K562 (cell line): ENCODE data around the gene CLTA. TPM values are rescaled to one million over a fixed set of nuclear protein-coding genes. Genes with fewer than 3 reads are reported as not detected.

Experiments used
- EP300 ChIP-seq: IDR thresholded peaks from 2 replicates; pipeline ENCODE4 v1.6.1; 2012; ENCODE audit warnings: low read length, improper control_type of control experiment
- EWSR1 ChIP-seq: fragments of 450-650 bp; IDR thresholded peaks from 2 replicates; pipeline ENCODE4 v1.6.1; 2018; ENCODE audit warnings: borderline replicate concordance, mild to moderate bottlenecking, low read depth, moderate library complexity; ENCODE audit not compliant: partially characterized antibody
- NCOR1 ChIP-seq: fragments of 450-650 bp; IDR thresholded peaks from 2 replicates; pipeline ENCODE4 v1.6.1; 2016; ENCODE audit warnings: mild to moderate bottlenecking, moderate library complexity
- TBP ChIP-seq: optimal IDR thresholded peaks from 2 replicates; pipeline ENCODE3; 2011; ENCODE audit warnings: low read depth, low read length, improper control_type of control experiment
- TEAD4 ChIP-seq, 2 experiments: sonication (generic) in 1 of 2; formaldehyde crosslinking in 1 of 2; IDR thresholded peaks; 2 replicates each; pipeline versions ENCODE4 v1.6.1 to v1.8.0; 2012 to 2022; ENCODE audit warnings: borderline replicate concordance in 1 of 2, inconsistent platforms in 1 of 2, low read length in 1 of 2, mild to moderate bottlenecking in 1 of 2, missing genetic modification reagents in 1 of 2
- ZNF280B ChIP-seq: fragments of 250-450 bp; sonication (Bioruptor Pico); IDR thresholded peaks from 2 replicates; pipeline ENCODE4 v1.5.1; 2021; ENCODE audit warnings: mild to moderate bottlenecking
- polyA plus RNA-seq, 8 experiments: library from polyadenylated mRNA; depleted of rRNA in 4 of 8; stranded (reverse) in 5 of 8; unstranded in 3 of 8; fragments of >200 nt; fragmentation: Nextera tagmentation in 2 of 8; fragmentation: Illumina TruSeq in 1 of 8; extraction: Ambion mirVana in 2 of 8; extraction: Trizol in 1 of 8; gene quantifications; 2 replicates each; pipeline versions ENCODE4 v1.2.1 to v1.2.3, GENCODE V29; 2011 to 2014; ENCODE audit warnings: inconsistent platforms in 1 of 8, missing spikeins in 1 of 8
- total RNA-seq, 7 experiments: library from RNA; depleted of rRNA in 6 of 7; stranded (reverse); fragments of >200 nt in 6 of 7; fragmentation: Illumina TruSeq in 2 of 7; extraction: Trizol in 2 of 7; gene quantifications; 2 replicates each; pipeline versions ENCODE4 v1.2.1 to v1.2.3, GENCODE V29; 2011 to 2021; ENCODE audit warnings: low replicate concordance in 1 of 7
- TF ChIP-seq, protein P1 (sequence below): IDR thresholded peaks from 3 replicates; pipeline ENCODE4 v1.6.1; 2011; ENCODE audit warnings: borderline replicate concordance, mild to moderate bottlenecking; ENCODE audit not compliant: insufficient read length, insufficient read depth
- TF ChIP-seq, protein P2 (sequence below): sonication (generic); formaldehyde crosslinking; IDR thresholded peaks from 2 replicates; pipeline ENCODE4 v1.8.0; 2022; ENCODE audit warnings: mild to moderate bottlenecking, missing genetic modification reagents, borderline replicate concordance
- TF ChIP-seq, protein P3 (sequence below): fragments of 450-650 bp; IDR thresholded peaks from 2 replicates; pipeline ENCODE4 v1.6.1; 2016; ENCODE audit warnings: mild to moderate bottlenecking
- TF ChIP-seq, protein P4 (sequence below): sonication (generic); formaldehyde crosslinking; IDR thresholded peaks from 2 replicates; pipeline ENCODE4 v1.8.0; 2023; ENCODE audit warnings: missing genetic modification reagents, mild to moderate bottlenecking, borderline replicate concordance
- TF ChIP-seq, protein P5 (sequence below): sonication (generic); formaldehyde crosslinking; IDR thresholded peaks from 2 replicates; pipeline ENCODE4 v1.8.0; 2022; ENCODE audit warnings: mild to moderate bottlenecking, missing genetic modification reagents

Gene CLTA
- total and polyA plus RNA-seq, 9 of the 15 experiments (the other 6 are each of a cell fraction or from before 2014, with no cell fraction given), result 37.8 to 219 (median 144) TPM

DNA sequence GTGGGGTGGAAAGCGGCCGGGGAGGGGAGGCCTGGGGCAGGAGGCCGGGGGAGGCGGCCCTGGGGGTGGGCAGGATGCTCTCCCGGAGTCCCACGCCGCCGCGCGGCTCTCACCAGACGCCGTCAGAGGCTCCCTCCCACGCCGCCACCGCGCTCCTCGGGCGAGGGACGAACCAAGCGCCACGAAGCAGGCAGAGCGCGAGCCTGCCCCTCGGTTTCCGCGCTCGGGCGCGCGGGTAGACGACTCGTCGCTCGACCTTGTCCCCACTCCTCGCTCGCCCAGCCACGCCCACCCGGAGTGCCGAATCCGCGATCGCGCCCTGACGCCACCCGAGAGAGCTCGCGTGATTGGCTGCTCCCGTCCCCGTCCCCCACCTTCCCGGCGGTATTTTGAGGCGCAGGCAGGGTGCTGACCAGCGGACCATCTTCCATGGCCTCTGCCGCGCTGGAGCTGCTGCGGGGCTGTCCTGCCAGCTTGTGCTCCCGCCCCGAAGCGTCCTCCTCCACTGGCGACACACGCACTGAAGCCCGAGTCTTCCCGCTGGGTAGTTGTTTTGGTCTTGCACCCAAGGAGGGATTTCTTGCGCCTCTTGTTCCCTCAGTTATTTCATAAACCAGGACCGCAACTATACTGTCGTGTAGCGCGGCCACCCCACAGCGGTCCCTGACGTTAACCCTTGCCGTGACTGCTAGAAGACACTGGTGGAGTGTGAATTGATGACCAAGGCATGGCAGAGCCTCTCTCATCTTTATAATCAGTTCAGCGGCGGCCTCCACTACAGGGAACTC, 67.7 kb downstream of the CLTA start, which contains the start of gene GNE (continued):
- TF ChIP-seq, protein P1, sequence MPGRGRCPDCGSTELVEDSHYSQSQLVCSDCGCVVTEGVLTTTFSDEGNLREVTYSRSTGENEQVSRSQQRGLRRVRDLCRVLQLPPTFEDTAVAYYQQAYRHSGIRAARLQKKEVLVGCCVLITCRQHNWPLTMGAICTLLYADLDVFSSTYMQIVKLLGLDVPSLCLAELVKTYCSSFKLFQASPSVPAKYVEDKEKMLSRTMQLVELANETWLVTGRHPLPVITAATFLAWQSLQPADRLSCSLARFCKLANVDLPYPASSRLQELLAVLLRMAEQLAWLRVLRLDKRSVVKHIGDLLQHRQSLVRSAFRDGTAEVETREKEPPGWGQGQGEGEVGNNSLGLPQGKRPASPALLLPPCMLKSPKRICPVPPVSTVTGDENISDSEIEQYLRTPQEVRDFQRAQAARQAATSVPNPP, result no peak
- TF ChIP-seq, protein P2, sequence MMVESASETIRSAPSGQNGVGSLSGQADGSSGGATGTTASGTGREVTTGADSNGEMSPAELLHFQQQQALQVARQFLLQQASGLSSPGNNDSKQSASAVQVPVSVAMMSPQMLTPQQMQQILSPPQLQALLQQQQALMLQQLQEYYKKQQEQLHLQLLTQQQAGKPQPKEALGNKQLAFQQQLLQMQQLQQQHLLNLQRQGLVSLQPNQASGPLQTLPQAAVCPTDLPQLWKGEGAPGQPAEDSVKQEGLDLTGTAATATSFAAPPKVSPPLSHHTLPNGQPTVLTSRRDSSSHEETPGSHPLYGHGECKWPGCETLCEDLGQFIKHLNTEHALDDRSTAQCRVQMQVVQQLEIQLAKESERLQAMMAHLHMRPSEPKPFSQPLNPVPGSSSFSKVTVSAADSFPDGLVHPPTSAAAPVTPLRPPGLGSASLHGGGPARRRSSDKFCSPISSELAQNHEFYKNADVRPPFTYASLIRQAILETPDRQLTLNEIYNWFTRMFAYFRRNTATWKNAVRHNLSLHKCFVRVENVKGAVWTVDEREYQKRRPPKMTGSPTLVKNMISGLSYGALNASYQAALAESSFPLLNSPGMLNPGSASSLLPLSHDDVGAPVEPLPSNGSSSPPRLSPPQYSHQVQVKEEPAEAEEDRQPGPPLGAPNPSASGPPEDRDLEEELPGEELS, result peak; percentile 66; the same call in 1 of the 2 replicates
- TF ChIP-seq TEAD4 (IDR thresholded peaks at IDR 0.05; ENCODE audit: low read length) (no peak), TEAD4 (CRISPR knock-in tag; IDR thresholded peaks at IDR 0.05; ENCODE audit: borderline replicate concordance) (no peak), TBP (peak; percentile 91), ZNF280B (CRISPR knock-in tag) (no peak), EWSR1 (no peak), EP300 (no peak), NCOR1 (0 out of 2 replicates have a peak, but pooled peaks have one; percentile 6)
- TF ChIP-seq, protein P3, sequence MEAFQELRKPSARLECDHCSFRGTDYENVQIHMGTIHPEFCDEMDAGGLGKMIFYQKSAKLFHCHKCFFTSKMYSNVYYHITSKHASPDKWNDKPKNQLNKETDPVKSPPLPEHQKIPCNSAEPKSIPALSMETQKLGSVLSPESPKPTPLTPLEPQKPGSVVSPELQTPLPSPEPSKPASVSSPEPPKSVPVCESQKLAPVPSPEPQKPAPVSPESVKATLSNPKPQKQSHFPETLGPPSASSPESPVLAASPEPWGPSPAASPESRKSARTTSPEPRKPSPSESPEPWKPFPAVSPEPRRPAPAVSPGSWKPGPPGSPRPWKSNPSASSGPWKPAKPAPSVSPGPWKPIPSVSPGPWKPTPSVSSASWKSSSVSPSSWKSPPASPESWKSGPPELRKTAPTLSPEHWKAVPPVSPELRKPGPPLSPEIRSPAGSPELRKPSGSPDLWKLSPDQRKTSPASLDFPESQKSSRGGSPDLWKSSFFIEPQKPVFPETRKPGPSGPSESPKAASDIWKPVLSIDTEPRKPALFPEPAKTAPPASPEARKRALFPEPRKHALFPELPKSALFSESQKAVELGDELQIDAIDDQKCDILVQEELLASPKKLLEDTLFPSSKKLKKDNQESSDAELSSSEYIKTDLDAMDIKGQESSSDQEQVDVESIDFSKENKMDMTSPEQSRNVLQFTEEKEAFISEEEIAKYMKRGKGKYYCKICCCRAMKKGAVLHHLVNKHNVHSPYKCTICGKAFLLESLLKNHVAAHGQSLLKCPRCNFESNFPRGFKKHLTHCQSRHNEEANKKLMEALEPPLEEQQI, result no peak
- TF ChIP-seq, protein P4, sequence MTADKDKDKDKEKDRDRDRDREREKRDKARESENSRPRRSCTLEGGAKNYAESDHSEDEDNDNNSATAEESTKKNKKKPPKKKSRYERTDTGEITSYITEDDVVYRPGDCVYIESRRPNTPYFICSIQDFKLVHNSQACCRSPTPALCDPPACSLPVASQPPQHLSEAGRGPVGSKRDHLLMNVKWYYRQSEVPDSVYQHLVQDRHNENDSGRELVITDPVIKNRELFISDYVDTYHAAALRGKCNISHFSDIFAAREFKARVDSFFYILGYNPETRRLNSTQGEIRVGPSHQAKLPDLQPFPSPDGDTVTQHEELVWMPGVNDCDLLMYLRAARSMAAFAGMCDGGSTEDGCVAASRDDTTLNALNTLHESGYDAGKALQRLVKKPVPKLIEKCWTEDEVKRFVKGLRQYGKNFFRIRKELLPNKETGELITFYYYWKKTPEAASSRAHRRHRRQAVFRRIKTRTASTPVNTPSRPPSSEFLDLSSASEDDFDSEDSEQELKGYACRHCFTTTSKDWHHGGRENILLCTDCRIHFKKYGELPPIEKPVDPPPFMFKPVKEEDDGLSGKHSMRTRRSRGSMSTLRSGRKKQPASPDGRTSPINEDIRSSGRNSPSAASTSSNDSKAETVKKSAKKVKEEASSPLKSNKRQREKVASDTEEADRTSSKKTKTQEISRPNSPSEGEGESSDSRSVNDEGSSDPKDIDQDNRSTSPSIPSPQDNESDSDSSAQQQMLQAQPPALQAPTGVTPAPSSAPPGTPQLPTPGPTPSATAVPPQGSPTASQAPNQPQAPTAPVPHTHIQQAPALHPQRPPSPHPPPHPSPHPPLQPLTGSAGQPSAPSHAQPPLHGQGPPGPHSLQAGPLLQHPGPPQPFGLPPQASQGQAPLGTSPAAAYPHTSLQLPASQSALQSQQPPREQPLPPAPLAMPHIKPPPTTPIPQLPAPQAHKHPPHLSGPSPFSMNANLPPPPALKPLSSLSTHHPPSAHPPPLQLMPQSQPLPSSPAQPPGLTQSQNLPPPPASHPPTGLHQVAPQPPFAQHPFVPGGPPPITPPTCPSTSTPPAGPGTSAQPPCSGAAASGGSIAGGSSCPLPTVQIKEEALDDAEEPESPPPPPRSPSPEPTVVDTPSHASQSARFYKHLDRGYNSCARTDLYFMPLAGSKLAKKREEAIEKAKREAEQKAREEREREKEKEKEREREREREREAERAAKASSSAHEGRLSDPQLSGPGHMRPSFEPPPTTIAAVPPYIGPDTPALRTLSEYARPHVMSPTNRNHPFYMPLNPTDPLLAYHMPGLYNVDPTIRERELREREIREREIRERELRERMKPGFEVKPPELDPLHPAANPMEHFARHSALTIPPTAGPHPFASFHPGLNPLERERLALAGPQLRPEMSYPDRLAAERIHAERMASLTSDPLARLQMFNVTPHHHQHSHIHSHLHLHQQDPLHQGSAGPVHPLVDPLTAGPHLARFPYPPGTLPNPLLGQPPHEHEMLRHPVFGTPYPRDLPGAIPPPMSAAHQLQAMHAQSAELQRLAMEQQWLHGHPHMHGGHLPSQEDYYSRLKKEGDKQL (CRISPR knock-in tag), result no peak
- TF ChIP-seq, protein P5, sequence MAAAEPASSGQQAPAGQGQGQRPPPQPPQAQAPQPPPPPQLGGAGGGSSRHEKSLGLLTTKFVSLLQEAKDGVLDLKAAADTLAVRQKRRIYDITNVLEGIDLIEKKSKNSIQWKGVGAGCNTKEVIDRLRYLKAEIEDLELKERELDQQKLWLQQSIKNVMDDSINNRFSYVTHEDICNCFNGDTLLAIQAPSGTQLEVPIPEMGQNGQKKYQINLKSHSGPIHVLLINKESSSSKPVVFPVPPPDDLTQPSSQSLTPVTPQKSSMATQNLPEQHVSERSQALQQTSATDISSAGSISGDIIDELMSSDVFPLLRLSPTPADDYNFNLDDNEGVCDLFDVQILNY, result no peak
